GM19240 (cell line): Measurements from ENCODE around the gene DTX4.
A peak's percentile ranks its signal among the peaks of the same experiment; 100 is the strongest.

ENCODE experiments used
- DNase-seq: peaks from one replicate; pipeline ENCODE4 v3.0.0; 2011; ENCODE audit warnings: low spot score; ENCODE audit not compliant: insufficient read length

Gene DTX4

DNA sequence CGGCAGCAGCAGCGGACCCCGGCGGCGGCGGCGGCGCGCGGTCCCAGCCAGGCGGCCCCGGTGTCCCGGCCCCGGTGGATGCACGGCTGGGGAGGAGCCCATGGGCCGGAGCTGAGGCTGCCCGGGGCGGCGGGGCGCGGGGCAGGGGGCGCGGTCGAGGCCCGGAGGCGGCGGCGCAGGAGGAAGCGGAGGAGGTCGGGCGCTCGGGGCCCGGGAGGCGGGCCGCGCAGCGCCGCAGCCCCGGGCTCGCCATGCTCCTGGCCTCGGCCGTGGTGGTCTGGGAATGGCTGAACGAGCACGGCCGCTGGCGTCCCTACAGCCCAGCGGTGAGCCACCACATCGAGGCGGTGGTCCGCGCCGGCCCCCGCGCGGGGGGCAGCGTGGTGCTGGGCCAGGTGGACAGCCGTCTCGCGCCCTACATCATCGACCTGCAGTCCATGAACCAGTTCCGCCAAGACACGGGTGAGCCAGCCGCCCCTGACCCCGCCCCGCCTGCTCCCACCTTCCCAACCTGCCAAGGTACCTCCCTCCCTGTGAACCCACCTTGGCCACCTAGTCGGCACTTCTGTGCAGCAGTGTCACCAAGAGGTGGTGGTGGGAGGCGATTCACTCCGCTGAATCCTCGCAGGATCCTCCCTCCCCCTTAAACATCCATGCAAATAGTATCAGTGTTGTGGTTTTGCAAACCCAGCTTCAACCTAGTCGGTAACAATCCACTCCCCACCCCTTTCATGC, 580 bp downstream of the DTX4 start:
- no peak for DNase-seq

DNA sequence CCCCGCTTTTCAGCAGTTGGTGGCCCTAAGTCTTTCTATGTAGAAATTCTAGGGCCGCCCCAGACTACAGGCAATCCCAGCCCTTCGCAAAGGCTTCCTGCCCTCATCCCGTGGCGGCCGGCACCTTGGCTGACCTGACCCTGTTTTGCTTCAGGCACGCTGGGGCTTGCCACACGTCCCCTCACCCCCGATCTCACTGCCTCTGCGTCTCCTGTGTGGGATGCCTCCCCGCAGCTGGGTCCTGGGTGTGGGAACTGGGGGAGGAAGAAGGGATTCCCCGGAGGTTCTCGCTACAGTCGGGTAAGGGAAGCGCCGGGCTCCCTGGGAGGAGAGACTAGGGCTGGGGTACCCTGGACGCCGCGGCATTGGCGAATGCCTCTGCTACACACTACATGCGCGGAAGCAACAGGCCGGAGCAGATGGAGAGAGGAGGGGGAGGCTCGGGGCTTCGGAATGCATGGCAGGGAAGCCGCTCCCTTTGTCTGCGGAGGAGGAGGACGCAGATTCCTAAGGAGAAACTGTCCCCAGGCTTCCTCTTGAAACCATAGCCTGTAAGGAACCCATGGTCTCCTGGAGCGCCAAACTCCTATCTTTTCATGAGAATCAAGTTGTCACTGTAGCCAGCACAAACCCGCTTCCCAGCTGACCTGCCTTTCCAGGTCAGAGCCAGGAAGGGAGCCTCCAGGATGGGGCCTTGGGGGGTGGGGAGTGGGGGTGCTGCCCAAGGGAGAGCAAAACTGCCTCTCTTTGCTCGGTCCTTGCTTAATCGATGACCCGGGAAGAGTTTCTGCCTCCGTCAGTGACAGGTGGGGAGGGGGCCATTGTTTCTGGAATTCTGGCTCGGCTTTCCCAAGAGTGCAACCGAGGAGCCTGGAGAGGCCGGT, 1.4 kb downstream of the DTX4 start:
- no peak for DNase-seq

DNA sequence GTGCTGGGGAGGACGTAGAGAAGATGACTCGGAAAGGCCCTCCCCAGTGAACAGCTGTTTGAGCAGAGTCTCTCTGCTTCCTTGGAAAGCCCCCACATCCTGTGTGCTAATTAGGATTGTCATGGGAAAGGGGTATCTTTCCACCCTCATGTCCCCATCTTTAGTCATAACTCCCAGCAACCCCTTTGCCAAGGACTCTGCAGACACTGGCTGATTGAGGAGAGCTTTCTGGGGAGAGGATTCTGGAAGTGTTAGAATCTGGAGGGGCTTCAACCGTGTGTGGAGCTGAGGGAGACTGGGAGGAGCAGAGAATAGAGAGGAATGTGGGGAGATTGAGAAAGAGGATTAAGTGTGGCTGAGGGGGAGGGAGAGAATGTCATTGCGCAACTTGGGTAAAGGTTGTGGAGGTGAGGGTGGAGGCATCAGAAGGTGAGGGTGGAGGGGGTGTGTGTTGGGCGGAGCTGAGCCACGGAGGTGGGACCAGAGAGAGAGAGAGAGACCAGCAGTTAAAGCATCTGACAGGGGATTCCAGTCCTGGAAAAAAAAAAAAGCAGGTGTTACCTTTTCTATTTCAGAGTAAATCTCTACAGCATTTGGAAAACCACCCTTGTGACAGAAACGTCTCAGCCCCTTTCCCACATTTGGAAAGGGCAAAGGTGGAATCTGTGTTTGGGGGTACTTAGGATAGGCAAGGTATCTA, 2.2 kb downstream of the DTX4 start:
- DNase-seq, result no peak

DNA sequence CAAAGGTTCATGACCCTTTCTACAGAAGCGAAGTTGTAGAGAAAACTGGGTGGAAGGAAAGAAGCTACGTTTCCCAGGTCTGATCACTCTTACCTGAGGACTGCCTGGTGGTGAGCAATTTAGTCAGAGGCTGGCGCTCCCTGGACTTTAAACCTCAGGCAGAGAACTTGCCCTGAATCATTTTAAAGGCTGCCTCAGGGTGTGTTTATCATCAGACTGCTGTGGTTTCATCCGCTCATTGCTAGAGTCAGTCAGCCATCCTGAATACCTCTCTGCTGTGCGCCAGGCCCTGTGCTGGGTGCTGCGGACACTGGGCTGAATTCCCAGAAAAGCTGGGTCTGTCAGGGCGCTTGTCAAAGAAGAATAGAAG, 2.7 kb downstream of the DTX4 start:
- DNase-seq, result no peak

- DNase-seq, result no peak
These were observed 3.2 kb downstream of the DTX4 start for GRCh38 chr11:59175091-59175501.

- no peak for DNase-seq
These were observed 4.4 kb downstream of the DTX4 start for GRCh38 chr11:59176330-59176729.

DNA sequence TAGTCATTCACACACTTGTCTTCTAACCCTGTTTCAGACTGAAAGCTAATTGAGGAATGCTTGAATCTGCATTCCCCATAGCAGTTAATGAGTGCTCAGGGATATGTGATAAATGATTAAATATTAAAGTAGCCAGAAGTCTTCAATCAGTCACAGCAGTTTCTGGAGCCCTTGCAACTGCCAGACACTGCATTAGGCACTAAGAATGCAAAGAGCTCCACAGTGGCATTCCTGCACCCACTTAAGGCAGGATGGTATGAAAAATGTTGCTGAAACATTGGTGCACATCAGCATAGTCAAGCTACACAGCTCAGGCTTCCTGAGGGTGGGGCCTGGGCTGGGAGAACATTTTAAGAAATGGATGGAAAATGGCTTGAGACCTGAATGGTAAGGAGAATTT, 6.5 kb downstream of the DTX4 start:
- no peak for DNase-seq

GRCh38 chr11:59179121-59179520, 7.2 kb downstream of the DTX4 start:
- DNase-seq, result no peak

DNA sequence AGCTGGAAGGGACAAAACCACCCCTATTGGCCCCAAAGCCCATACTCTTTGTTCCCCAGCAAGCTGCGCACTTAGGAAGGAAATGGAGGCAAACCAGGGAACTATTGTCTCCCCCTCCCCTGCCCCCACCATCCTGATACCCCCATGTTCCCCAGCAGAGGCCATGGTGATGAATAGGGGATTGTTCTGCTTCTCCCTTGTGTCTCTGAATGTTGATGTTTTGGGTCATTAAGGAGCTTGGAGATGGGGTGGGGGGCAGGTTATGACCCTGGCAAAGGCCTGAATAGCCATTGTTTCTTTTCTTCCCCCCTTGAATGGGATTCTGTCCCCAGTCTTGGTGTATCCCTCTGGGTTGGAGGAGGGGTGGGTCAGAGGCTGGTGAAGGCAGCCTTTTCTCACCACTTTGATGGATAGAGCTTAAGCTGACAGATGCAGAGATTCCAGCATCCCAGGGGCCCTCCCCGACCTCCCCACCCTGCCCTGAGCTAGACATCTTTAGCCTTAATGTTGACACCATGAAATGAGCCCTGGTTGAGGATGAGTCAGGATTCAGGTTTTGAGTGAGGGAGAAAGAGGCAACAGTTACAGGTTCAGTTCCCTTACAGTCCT, 8.3 kb downstream of the DTX4 start:
- no peak for DNase-seq

- no peak for DNase-seq
These were observed 9.0 kb downstream of the DTX4 start for GRCh38 chr11:59180907-59181306.

DNA sequence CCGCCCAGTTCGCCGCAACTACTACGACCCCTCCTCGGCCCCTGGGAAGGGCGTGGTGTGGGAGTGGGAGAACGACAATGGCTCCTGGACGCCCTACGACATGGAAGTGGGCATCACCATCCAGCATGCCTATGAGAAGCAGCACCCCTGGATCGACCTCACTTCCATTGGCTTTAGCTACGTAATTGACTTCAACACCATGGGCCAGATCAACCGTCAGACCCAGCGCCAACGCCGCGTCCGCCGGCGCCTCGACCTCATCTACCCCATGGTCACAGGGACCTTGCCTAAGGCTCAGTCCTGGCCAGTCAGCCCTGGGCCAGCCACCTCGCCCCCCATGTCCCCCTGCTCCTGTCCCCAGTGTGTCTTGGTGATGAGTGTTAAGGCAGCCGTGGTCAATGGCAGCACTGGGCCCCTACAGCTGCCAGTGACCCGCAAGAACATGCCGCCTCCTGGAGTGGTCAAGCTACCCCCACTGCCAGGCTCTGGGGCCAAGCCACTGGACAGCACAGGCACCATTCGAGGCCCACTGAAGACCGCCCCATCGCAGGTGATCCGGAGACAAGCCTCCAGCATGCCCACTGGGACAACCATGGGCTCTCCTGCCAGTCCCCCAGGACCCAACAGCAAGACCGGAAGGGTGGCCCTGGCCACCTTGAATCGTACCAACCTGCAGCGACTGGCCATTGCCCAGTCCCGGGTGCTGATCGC, 10.0 kb downstream of the DTX4 start:
- no peak for DNase-seq

- DNase-seq, result no peak
These were observed 10.7 kb downstream of the DTX4 start for GRCh38 chr11:59182457-59183151.

GRCh38 chr11:59183771-59184170, 11.8 kb downstream of the DTX4 start:
- no peak for DNase-seq

GRCh38 chr11:59184691-59185339, 12.9 kb downstream of the DTX4 start:
- no peak for DNase-seq

GRCh38 chr11:59185386-59185945, 13.5 kb downstream of the DTX4 start:
- no peak for DNase-seq

DNA sequence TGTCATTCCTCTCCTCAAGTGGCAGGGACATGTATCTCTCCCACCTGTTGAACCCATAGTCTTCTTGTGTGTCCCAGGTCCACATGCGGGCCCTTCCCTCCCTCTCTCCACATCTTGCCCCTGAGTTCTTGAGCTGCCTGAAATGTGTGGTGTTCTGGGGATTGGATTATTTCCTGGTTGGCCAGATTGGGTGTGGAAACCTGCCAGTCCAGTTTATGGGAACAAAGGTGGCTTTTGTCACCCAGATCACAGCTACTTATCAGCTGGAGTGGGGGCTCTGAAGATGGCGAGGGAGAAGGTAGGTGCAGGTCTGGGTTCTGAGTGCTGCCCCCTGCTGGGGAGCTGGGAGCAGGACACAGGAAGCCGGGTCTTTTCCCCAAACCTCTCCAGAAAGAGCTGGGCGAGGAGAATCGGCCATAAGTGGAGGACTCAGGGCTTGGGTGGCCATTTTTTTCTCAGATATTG, 14.2 kb downstream of the DTX4 start:
- DNase-seq, result peak; percentile 70

DNA sequence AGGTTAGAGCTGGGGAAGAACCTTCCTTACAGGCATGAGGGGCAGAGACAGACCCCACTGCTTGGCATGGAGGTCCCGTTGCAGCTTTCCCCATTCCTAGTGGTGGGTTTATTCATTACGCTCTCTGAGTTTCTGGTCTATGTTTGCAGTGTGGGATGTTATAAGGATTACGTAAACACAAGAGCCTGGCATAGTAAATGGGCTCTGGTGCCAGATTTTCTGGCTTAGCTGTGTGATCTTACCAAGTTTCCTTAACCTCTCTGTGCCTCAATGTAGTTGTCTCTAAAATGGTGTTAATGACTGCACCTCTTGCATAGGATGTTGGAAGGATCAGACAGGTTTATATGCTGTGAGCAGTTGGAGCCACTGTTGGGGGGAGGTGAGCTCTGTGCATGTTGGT, 15.1 kb downstream of the DTX4 start:
- DNase-seq, result no peak

DNA sequence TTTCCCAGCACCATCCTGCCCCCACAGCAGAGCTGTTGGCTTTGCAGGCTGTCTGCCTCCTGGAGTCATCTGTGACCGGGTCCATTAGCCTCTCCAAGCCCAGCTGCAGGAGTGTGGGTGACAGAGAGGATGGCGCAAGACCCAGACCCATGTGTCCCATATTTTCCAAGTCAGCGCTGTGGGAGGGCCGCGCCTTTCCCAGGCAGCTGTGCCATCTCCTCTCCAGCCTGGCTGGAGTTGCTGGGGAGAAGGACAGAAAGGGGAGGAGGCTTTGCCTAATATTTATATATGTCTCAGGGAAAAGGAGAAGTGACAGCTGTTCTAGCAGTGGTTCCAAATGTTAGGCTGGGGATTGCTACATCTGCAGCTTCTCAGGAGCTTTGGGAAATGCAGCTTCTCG, 15.7 kb downstream of the DTX4 start:
- DNase-seq, result no peak

DNA sequence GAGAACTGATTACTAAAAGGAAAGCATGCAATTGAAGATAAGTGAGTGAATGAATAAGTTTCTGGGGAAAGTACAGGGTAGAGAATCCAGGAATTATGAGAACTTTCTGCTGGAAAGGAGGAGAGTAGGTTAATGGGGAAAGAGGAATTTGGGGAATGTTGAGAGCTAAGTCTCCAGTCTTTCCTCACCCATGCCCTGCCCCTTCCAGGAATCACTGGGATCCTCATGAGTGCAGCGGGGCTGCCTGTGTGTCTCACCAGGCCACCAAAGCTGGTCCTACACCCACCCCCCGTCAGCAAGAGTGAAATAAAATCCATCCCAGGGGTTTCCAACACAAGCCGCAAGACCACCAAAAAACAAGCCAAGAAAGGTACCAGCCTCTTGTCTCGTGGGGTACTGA, 17.0 kb downstream of the DTX4 start:
- no peak for DNase-seq

- no peak for DNase-seq
These were observed 18.1 kb downstream of the DTX4 start for GRCh38 chr11:59189986-59190385.
